ENCODE measurements around the gene ROR2. TPM values are rescaled to one million over a fixed set of nuclear protein-coding genes. Genes with fewer than 3 reads are reported as not detected.
A peak's percentile ranks its signal among the peaks of the same experiment; 100 is the strongest.

The ROR2 gene
- total and polyA plus RNA-seq, 2 of the 13 experiments (the other 11 are each of a cell fraction or from before 2014, with no cell fraction given): not detected

DNA sequence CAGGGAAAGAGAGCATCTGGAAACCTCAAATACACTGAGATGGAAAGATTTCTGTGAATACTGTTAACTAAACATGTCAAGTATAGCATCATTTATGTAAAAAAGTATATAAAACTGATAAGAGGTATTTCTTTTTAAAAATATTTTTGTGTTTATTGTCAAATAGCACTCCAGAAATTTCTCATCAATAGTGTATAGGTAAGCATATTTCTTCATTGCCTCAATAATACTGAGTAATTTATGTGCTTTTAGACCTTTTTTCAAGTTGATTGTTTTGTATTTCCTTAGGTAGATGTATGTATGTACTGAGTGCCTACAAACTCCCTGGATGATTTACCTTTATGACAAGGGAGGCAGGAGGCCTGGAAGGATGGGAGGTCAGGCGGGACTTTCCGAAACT lies 196.3 kb downstream of the ROR2 start:
- Histone ChIP-seq H3K79me2 (ENCODE audit: insufficient read depth, low read length) (no peaks in the 10 kb centered on the region), H3K9me3 (ENCODE audit: low read length) (no peaks in the 10 kb centered on the region), H4K20me1 (ENCODE audit: insufficient read depth, low read length) (no peaks in the 10 kb centered on the region), H3K36me3 (replicated peaks in 1 of 2; ENCODE audit: control insufficient read depth in 1 of 2, insufficient read depth in 2 of 2, low read length in 2 of 2) (no peaks in the 10 kb centered on the region), H3K4me1 (ENCODE audit: insufficient read depth, low read length) (peaks cover 3% of the 10 kb centered on the region; the same call in 1 of the 2 replicates), H2AFZ (ENCODE audit: low read length) (no peak overlapping the region), H3K4me3 (replicated peaks in 1 of 3; ENCODE audit: insufficient read depth in 1 of 3, low read depth in 2 of 3, low read length in 3 of 3) (no peak overlapping the region), H3K9ac (ENCODE audit: insufficient read depth, low read depth, low read length) (no peak overlapping the region), H3K27ac (ENCODE audit: extremely low read length, insufficient read depth, low read length) (no peak overlapping the region), H3K27me3 (ENCODE audit: control insufficient read depth in 1 of 2, insufficient read depth in 2 of 2, low read length in 2 of 2) (peaks cover 0 to 10% of the 10 kb centered on the region in 2 experiments; a peak in 2 of 5 replicates), H3K4me2 (ENCODE audit: low read depth, low read length) (no peak overlapping the region)
- ATAC-seq (no peak), FAIRE-seq (no peak), DNase-seq (ENCODE audit: low spot score) (no peak)
- CTCF ChIA-PET (ENCODE audit: low intra/inter-chr PET ratio, low total read pairs): no interaction called here
- intact Hi-C loops (cut with micrococcal nuclease; ENCODE audit: unreplicated experiment) (no loop called here), in situ Hi-C loops (cut with HindIII; ENCODE audit: extremely low pct_ligation_motif_present, low pct_unique_long_range_greater_than_20kb) (no loop called here)
- POLR2A ChIA-PET: no interaction called here
- TF ChIP-seq ZC3H13 (CRISPR knock-in tag; IDR thresholded peaks at IDR 0.05) (no peak), MAFF (IDR thresholded peaks at IDR 0.05; ENCODE audit: low read depth, low read length) (peak; percentile 31; the same call in 1 of the 2 replicates), MAFK (conservative IDR thresholded peaks at IDR 0.05 in 1 of 2, IDR thresholded peaks at IDR 0.05 in 1 of 2; ENCODE audit: low read length in 2 of 2) (peak; percentile 30 to 65; a peak in 3 of 4 replicates)
- no TSS peak for BruUV-seq (replicated peaks)
- WGBS (ENCODE audit: low lambda C conversion rate): 20% methylated on average over 2 of the region's 2 CpGs

DNA sequence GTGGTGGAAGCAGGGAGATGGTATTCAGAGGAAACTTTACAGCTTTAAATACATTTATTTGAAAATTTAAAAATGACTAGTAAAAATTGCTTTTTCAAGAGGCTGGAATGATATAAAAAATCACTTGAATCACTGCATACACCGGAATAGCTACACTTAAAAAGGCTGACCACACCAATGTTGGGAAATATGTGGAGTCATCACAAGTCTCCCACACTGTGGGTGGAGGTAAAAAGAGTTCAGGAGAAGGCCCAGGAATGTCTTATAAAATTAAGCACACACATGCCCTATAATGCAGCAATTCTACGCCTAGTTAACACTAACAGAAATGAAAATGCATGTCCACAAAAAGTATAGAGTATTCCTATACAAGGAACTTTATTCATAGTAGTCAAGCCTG lies 198.1 kb downstream of the ROR2 start:
- CTCF ChIA-PET (ENCODE audit: low intra/inter-chr PET ratio, low total read pairs): no interaction called here
- POLR2A ChIA-PET: no interaction called here
- Histone ChIP-seq H3K4me2 (ENCODE audit: low read depth, low read length) (no peak overlapping the region), H3K9me3 (ENCODE audit: low read length) (no peaks in the 10 kb centered on the region), H3K79me2 (ENCODE audit: insufficient read depth, low read length) (no peaks in the 10 kb centered on the region), H3K9ac (ENCODE audit: insufficient read depth, low read depth, low read length) (no peak overlapping the region), H3K36me3 (replicated peaks in 1 of 2; ENCODE audit: control insufficient read depth in 1 of 2, insufficient read depth in 2 of 2, low read length in 2 of 2) (no peaks in the 10 kb centered on the region), H2AFZ (ENCODE audit: low read length) (no peak overlapping the region), H3K4me1 (ENCODE audit: insufficient read depth, low read length) (no peaks in the 10 kb centered on the region), H4K20me1 (ENCODE audit: insufficient read depth, low read length) (no peaks in the 10 kb centered on the region), H3K27ac (ENCODE audit: extremely low read length, insufficient read depth, low read length) (no peak overlapping the region), H3K27me3 (ENCODE audit: control insufficient read depth in 1 of 2, insufficient read depth in 2 of 2, low read length in 2 of 2) (peaks cover 0 to 7% of the 10 kb centered on the region in 2 experiments; a peak in 2 of 5 replicates), H3K4me3 (replicated peaks in 1 of 3; ENCODE audit: insufficient read depth in 1 of 3, low read depth in 2 of 3, low read length in 3 of 3) (no peak overlapping the region)
- DNase-seq (ENCODE audit: low spot score): no peak
- ATAC-seq: no peak
- in situ Hi-C loops (cut with HindIII; ENCODE audit: extremely low pct_ligation_motif_present, low pct_unique_long_range_greater_than_20kb) (no loop called here), intact Hi-C loops (cut with micrococcal nuclease; ENCODE audit: unreplicated experiment) (no loop called here)
- TF ChIP-seq ATF7-NPFF (CRISPR knock-in tag; IDR thresholded peaks at IDR 0.05; ENCODE audit: low read depth): no peak
- TF ChIP-seq RARA (CRISPR knock-in tag; IDR thresholded peaks at IDR 0.05): no peak
- no peak for TF ChIP-seq TOPORS (CRISPR knock-in tag; IDR thresholded peaks at IDR 0.05)
- no peak for TF ChIP-seq ZNF326 (CRISPR knock-in tag; IDR thresholded peaks at IDR 0.05; ENCODE audit: borderline replicate concordance)
- BruUV-seq (replicated peaks): no TSS peak
- WGBS (ENCODE audit: low lambda C conversion rate): 3% methylated on average over 2 of the region's 2 CpGs
- no peak for FAIRE-seq
